Measurements from ENCODE around the gene GLI1.

The GLI1 gene

GRCh38 chr12:57520053-57520818 is 60.7 kb downstream of the GLI1 start, which contains the start of gene DDIT3:
Gene DDIT3, minus strand, starts transcription at chr12:57520514. Its CDS starts 3,108 bp downstream, at chr12:57517406.
- peak; percentile 99 for DNase-seq (ENCODE audit: low spot score)

DNA sequence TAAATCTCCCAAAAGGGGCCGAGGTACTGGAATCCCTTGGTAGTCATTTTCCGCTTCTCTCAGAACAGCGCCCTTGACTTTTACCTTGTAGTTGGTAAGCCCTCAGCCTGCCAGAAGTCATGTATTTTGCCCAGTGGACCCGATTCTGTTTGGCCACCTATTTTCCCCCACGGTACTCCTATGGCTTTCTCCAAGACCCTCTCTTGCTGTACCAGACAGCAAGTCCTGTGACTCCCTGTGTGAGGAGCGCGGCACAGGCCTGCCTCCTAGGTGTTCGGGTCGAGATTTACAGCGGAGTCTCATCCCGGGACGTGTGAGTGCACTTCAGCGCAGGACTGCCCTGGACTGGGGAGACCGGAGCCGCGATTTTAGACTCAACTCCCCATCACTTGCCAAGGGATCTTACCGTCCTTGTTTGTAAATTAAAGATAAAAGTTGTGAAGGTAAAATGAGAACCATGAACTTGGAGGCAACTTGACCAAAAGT is 62.0 kb downstream of the GLI1 start:
- DNase-seq (ENCODE audit: low spot score), result no peak

Data from putamen (tissue), 1 donor.